Inferior parietal cortex (tissue), 1 donor: ENCODE results near the gene ZNF280D.

Experiments used
- DNase-seq: peaks from one replicate; pipeline ENCODE4 v3.0.0-alpha.2; 2016; ENCODE audit errors: extremely low spot score

The ZNF280D gene

GRCh38 chr15:56640127-56640526 is 93.2 kb downstream of the ZNF280D start:
- DNase-seq: no peak

GRCh38 chr15:56639631-56640030 is 93.7 kb downstream of the ZNF280D start:
- no peak for DNase-seq

GRCh38 chr15:56631765-56632164 is 101.5 kb downstream of the ZNF280D start:
- DNase-seq: no peak

GRCh38 chr15:56628893-56629532 is 104.3 kb downstream of the ZNF280D start:
- DNase-seq: no peak

- no peak for DNase-seq
These were observed 113.4 kb downstream of the ZNF280D start for GRCh38 chr15:56619887-56620286.

GRCh38 chr15:56617628-56618027 is 115.7 kb downstream of the ZNF280D start:
- DNase-seq: no peak

GRCh38 chr15:56616551-56616950 is 116.8 kb downstream of the ZNF280D start:
- DNase-seq: no peak

- no peak for DNase-seq
These were observed 119.5 kb downstream of the ZNF280D start for GRCh38 chr15:56613811-56614210.

- DNase-seq: no peak
These were observed 124.3 kb downstream of the ZNF280D start for GRCh38 chr15:56608993-56609392.

- no peak for DNase-seq
These were observed 125.0 kb downstream of the ZNF280D start for GRCh38 chr15:56608140-56608778.

GRCh38 chr15:56602253-56602652 is 131.1 kb downstream of the ZNF280D start:
- DNase-seq: no peak

- no peak for DNase-seq
These were observed 132.9 kb downstream of the ZNF280D start for GRCh38 chr15:56600380-56600779.

- no peak for DNase-seq
These were observed 134.3 kb downstream of the ZNF280D start for GRCh38 chr15:56598991-56599390.

GRCh38 chr15:56587686-56588085 is 145.6 kb downstream of the ZNF280D start:
- DNase-seq: no peak

- DNase-seq: no peak
These were observed 147.1 kb downstream of the ZNF280D start for GRCh38 chr15:56586206-56586605.

GRCh38 chr15:56582785-56583184 is 150.5 kb downstream of the ZNF280D start:
- no peak for DNase-seq
